ENCODE results near the gene IL17A. TPM values are rescaled to one million over a fixed set of nuclear protein-coding genes. Genes with fewer than 3 reads are reported as not detected.

Gene IL17A
- total and polyA plus RNA-seq, 2 experiments from 2014 or later = not detected

DNA sequence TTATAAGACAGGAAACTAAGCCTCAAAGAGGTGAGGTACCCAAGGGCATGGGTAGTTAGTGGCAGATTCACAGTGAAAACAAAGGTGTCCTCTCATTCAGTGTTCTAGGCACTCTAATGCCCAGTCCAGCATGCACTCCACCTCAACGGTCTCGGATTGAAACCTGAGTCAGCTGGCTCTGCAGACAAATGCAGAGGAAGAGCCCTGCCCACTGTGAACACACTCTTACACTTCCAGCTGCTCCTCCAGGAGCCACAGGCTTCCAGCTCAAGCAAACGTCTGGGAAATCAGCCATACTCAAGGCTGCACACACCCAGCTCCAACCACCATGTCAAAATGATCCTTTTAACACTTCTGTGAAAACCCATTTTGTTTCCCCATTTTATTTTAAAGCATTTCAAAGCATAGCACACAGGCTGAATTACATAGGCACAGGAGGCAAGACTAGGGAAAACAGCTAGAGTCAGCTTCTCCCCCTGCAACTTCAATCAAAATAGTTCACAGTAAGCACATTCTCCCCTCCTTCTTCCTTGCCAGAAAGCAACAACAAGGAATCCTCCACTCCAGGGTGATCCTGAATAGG lies 3.0 kb upstream of the IL17A start:
- H2AFZ ChIP-seq = no peak overlapping the region
- DNase-seq (ENCODE audit: low spot score) = no peak
- TF ChIP-seq CTCF (IDR thresholded peaks at IDR 0.05; ENCODE audit: poor library complexity) (no peak), EZH2 (IDR thresholded peaks at IDR 0.05; ENCODE audit: borderline replicate concordance) (no peak), EZH2phosphoT487 (IDR thresholded peaks at IDR 0.05; ENCODE audit: low read depth, severe bottlenecking, unreplicated experiment) (no peak)
- no peaks in the 10 kb centered on the region for H3K4me1 ChIP-seq (ENCODE audit: insufficient read depth)
- 29% methylated on average over 3 of the region's 3 CpGs for WGBS (ENCODE audit: low lambda C conversion rate, missing lambda C conversion rate)
- no peaks in the 10 kb centered on the region for H3K36me3 ChIP-seq (replicated peaks; ENCODE audit: insufficient read depth, low read depth)
- H3K27ac ChIP-seq = no peak overlapping the region
- H3K4me2 ChIP-seq = no peak overlapping the region
- H3K9me3 ChIP-seq (ENCODE audit: low read depth) = no peaks in the 10 kb centered on the region
- H3K4me3 ChIP-seq = no peak overlapping the region
- no peaks in the 10 kb centered on the region for H4K20me1 ChIP-seq (ENCODE audit: insufficient read depth, poor library complexity, severe bottlenecking)
- H3K27me3 ChIP-seq = no peaks in the 10 kb centered on the region
- no peaks in the 10 kb centered on the region for H3K79me2 ChIP-seq
- H3K9me2 ChIP-seq (replicated peaks; ENCODE audit: insufficient read depth) = no peaks in the 10 kb centered on the region

GRCh38 chr6:52186480-52186879 lies 305 bp downstream of the IL17A start:
- H3K27me3 ChIP-seq = no peaks in the 10 kb centered on the region
- no peak overlapping the region for H3K4me3 ChIP-seq
- no peaks in the 10 kb centered on the region for H3K36me3 ChIP-seq (replicated peaks; ENCODE audit: insufficient read depth, low read depth)
- H2AFZ ChIP-seq = no peak overlapping the region
- WGBS (ENCODE audit: low lambda C conversion rate, missing lambda C conversion rate) = 85% methylated on average over 5 of the region's 5 CpGs
- H3K4me1 ChIP-seq (ENCODE audit: insufficient read depth) = no peaks in the 10 kb centered on the region
- H3K27ac ChIP-seq = no peak overlapping the region
- H3K9me2 ChIP-seq (replicated peaks; ENCODE audit: insufficient read depth) = no peaks in the 10 kb centered on the region
- DNase-seq (ENCODE audit: low spot score) = no peak
- no peaks in the 10 kb centered on the region for H3K79me2 ChIP-seq
- TF ChIP-seq EZH2 (IDR thresholded peaks at IDR 0.05; ENCODE audit: borderline replicate concordance) (no peak), EZH2phosphoT487 (IDR thresholded peaks at IDR 0.05; ENCODE audit: low read depth, severe bottlenecking, unreplicated experiment) (no peak), CTCF (IDR thresholded peaks at IDR 0.05; ENCODE audit: poor library complexity) (no peak)
- H3K4me2 ChIP-seq = no peak overlapping the region
- H3K9me3 ChIP-seq (ENCODE audit: low read depth) = no peaks in the 10 kb centered on the region
- H4K20me1 ChIP-seq (ENCODE audit: insufficient read depth, poor library complexity, severe bottlenecking) = no peaks in the 10 kb centered on the region

GRCh38 chr6:52187098-52187497 lies 923 bp downstream of the IL17A start:
- H3K36me3 ChIP-seq (replicated peaks; ENCODE audit: insufficient read depth, low read depth) = no peaks in the 10 kb centered on the region
- no peaks in the 10 kb centered on the region for H3K4me1 ChIP-seq (ENCODE audit: insufficient read depth)
- H3K4me2 ChIP-seq = no peak overlapping the region
- H3K27me3 ChIP-seq = no peaks in the 10 kb centered on the region
- DNase-seq (ENCODE audit: low spot score) = no peak
- TF ChIP-seq EZH2 (IDR thresholded peaks at IDR 0.05; ENCODE audit: borderline replicate concordance) (no peak), EZH2phosphoT487 (IDR thresholded peaks at IDR 0.05; ENCODE audit: low read depth, severe bottlenecking, unreplicated experiment) (no peak), CTCF (IDR thresholded peaks at IDR 0.05; ENCODE audit: poor library complexity) (no peak)
- no peaks in the 10 kb centered on the region for H4K20me1 ChIP-seq (ENCODE audit: insufficient read depth, poor library complexity, severe bottlenecking)
- no peaks in the 10 kb centered on the region for H3K9me2 ChIP-seq (replicated peaks; ENCODE audit: insufficient read depth)
- H2AFZ ChIP-seq = no peak overlapping the region
- H3K27ac ChIP-seq = no peak overlapping the region
- H3K4me3 ChIP-seq = no peak overlapping the region
- H3K9me3 ChIP-seq (ENCODE audit: low read depth) = no peaks in the 10 kb centered on the region
- no peaks in the 10 kb centered on the region for H3K79me2 ChIP-seq
- 90% methylated on average over 1 of the region's 1 CpG for WGBS (ENCODE audit: low lambda C conversion rate, missing lambda C conversion rate)
